Osteoblast (primary cell): ENCODE results near the gene TMEM61. TPM values are rescaled to one million over a fixed set of nuclear protein-coding genes. Genes with fewer than 3 reads are reported as not detected.

Source experiments
- DNase-seq: peaks from one replicate; pipeline ENCODE4 v3.0.0; 2011; ENCODE audit warnings: low spot score, mixed read lengths; ENCODE audit not compliant: insufficient read length; ENCODE audit errors: missing footprints
- H2AFZ ChIP-seq: 2 replicates; pipeline ENCODE4 v1.6.0; 2011; ENCODE audit warnings: mild to moderate bottlenecking, low read length
- H3K27ac ChIP-seq: 2 replicates; pipeline ENCODE4 v1.5.1; 2011; ENCODE audit warnings: mild to moderate bottlenecking, low read depth, low read length, moderate library complexity
- H3K27me3 ChIP-seq: 2 replicates; pipeline ENCODE4 v1.6.0; 2012; ENCODE audit warnings: mild to moderate bottlenecking, control low read depth, inconsistent platforms, low read length, moderate library complexity; ENCODE audit not compliant: insufficient read depth
- H3K36me3 ChIP-seq: 2 replicates; pipeline ENCODE4 v1.5.1; 2011; ENCODE audit warnings: mild to moderate bottlenecking, low read length, control low read depth, moderate library complexity; ENCODE audit not compliant: insufficient read depth
- H3K4me1 ChIP-seq: 2 replicates; pipeline ENCODE4 v1.5.1; 2011; ENCODE audit warnings: mild to moderate bottlenecking, low read length, control low read depth, moderate library complexity; ENCODE audit not compliant: insufficient read depth
- H3K4me2 ChIP-seq: 2 replicates; pipeline ENCODE4 v1.6.0; 2011; ENCODE audit warnings: mild to moderate bottlenecking, low read length; ENCODE audit not compliant: insufficient read depth
- H3K4me3 ChIP-seq: fragments of 200-600 bp; sonication (generic); 3 replicates; pipeline ENCODE4 v1.5.1; 2012; ENCODE audit warnings: mild to moderate bottlenecking, low read length, inconsistent platforms; ENCODE audit not compliant: insufficient read depth
- H3K79me2 ChIP-seq: 2 replicates; pipeline ENCODE4 v1.6.0; 2012; ENCODE audit warnings: mild to moderate bottlenecking, low read length, control low read depth, inconsistent platforms; ENCODE audit not compliant: insufficient read depth
- H3K9me3 ChIP-seq: 2 replicates; pipeline ENCODE4 v1.5.1; 2011; ENCODE audit warnings: low read depth, low read length, control low read depth
- H4K20me1 ChIP-seq: 2 replicates; pipeline ENCODE4 v1.6.0; 2012; ENCODE audit warnings: mild to moderate bottlenecking, low read length, control low read depth; ENCODE audit not compliant: insufficient read depth
- total RNA-seq: library from RNA; depleted of rRNA; stranded (reverse); fragments of >200 nt; gene quantifications from 2 replicates; pipeline ENCODE4 v1.2.3, GENCODE V29; 2012
- TF ChIP-seq, protein P1 (sequence below): IDR thresholded peaks from 2 replicates; pipeline ENCODE4 v1.5.1; 2011; ENCODE audit warnings: mild to moderate bottlenecking, low read depth, low read length, moderate library complexity; ENCODE audit errors: extremely low read depth

TMEM61 gene
- total RNA-seq, 1 donor: not detected

DNA sequence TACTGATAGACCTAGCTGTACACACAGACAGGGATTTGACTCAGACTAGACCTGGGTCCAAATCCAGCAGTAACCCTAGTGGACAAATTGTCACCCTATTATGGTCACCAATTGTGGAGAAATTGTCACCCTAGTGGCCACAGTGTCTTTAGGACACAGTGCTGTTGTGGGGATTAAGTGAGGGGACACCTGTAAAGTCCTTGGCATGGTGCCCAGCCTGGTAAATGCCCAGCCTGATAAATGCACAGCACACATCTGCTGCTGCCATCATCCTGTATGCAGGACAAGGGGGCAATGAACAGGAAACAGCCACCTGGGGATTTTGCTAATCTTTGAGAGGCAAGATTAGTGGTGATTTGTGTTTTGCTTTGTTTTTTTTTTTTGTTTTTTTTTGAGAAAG, 2.3 kb downstream of the TMEM61 start:
- H3K4me2 ChIP-seq: no peak overlapping the region
- DNase-seq: peak; percentile 69
- no peaks in the 10 kb centered on the region for H3K9me3 ChIP-seq
- H4K20me1 ChIP-seq: no peaks in the 10 kb centered on the region
- H3K79me2 ChIP-seq: no peaks in the 10 kb centered on the region
- TF ChIP-seq, protein P1, sequence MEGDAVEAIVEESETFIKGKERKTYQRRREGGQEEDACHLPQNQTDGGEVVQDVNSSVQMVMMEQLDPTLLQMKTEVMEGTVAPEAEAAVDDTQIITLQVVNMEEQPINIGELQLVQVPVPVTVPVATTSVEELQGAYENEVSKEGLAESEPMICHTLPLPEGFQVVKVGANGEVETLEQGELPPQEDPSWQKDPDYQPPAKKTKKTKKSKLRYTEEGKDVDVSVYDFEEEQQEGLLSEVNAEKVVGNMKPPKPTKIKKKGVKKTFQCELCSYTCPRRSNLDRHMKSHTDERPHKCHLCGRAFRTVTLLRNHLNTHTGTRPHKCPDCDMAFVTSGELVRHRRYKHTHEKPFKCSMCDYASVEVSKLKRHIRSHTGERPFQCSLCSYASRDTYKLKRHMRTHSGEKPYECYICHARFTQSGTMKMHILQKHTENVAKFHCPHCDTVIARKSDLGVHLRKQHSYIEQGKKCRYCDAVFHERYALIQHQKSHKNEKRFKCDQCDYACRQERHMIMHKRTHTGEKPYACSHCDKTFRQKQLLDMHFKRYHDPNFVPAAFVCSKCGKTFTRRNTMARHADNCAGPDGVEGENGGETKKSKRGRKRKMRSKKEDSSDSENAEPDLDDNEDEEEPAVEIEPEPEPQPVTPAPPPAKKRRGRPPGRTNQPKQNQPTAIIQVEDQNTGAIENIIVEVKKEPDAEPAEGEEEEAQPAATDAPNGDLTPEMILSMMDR: no peak
- H3K27ac ChIP-seq: no peak overlapping the region
- H3K4me3 ChIP-seq: no peak overlapping the region
- peaks cover 3% of the 10 kb centered on the region for H3K4me1 ChIP-seq
- no peak overlapping the region for H2AFZ ChIP-seq
- H3K36me3 ChIP-seq: no peaks in the 10 kb centered on the region
- peaks cover 62% of the 10 kb centered on the region for H3K27me3 ChIP-seq

DNA sequence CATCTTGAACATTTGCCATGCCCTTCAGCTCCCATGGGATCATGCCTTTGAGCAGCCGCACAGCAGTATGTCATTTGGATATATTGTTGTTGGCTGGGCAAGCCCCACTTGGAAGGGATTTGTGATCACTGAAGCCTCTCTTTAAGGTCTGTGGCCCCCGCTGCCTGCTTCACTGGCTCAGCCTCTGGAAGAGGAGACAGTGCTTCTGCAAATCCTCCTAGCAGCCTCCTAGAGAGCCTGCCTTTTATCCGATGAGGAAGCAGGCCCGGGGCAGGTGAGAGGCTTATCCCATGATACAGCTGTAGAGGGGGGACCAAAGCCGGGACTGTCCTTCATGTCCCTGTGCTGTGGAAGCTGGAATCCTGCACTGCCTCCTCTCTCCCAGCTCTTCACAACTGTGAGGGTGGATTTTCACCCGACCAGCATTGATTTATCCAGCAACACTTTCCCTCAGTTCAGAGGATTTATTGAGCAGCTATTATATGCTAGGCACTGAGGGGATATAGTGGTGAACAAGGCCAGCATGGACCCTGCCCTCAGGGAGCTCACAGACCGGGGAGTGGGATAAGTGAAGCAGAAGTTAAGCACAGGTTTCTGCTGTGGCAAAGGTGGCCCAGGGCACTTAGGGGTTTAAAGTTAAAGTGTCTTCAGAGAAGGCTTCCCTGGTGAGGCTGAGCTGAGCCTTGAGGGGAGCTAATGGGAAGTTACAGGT, 3.9 kb downstream of the TMEM61 start:
- H3K27ac ChIP-seq: no peak overlapping the region
- H3K27me3 ChIP-seq: peaks cover 49% of the 10 kb centered on the region
- H3K4me2 ChIP-seq: no peak overlapping the region
- H3K79me2 ChIP-seq: no peaks in the 10 kb centered on the region
- no peaks in the 10 kb centered on the region for H3K9me3 ChIP-seq
- H4K20me1 ChIP-seq: no peaks in the 10 kb centered on the region
- H3K36me3 ChIP-seq: no peaks in the 10 kb centered on the region
- TF ChIP-seq, protein P1: no peak
- peaks cover 3% of the 10 kb centered on the region for H3K4me1 ChIP-seq
- H3K4me3 ChIP-seq: no peak overlapping the region
- no peak for DNase-seq
- H2AFZ ChIP-seq: no peak overlapping the region

DNA sequence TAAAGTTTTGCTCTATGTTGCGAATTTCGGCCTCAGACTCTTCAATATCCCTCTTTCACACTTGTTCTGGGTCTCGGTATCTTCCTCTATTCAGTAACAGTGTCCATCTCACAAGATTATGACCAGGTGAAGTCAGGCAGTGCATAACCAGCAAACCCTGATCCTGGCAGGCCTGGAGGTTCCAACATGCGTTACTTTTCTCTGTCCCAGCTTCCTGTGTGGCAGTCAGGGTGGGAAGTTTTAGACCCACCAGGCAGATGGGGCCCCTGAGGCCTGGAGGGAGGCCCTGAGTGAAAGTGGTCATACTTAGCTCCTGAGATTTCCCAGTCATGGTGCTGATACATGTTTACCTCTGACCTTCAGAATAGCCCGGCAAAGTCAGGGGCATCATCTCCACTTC, 5.1 kb downstream of the TMEM61 start:
- Histone ChIP-seq H4K20me1 (no peaks in the 10 kb centered on the region), H2AFZ (no peak overlapping the region), H3K27ac (no peak overlapping the region), H3K9me3 (no peaks in the 10 kb centered on the region), H3K4me1 (no peaks in the 10 kb centered on the region), H3K27me3 (peaks cover 36% of the 10 kb centered on the region), H3K4me3 (no peak overlapping the region), H3K4me2 (no peak overlapping the region), H3K79me2 (no peaks in the 10 kb centered on the region), H3K36me3 (no peaks in the 10 kb centered on the region)
- TF ChIP-seq, protein P1: no peak
- DNase-seq: no peak

DNA sequence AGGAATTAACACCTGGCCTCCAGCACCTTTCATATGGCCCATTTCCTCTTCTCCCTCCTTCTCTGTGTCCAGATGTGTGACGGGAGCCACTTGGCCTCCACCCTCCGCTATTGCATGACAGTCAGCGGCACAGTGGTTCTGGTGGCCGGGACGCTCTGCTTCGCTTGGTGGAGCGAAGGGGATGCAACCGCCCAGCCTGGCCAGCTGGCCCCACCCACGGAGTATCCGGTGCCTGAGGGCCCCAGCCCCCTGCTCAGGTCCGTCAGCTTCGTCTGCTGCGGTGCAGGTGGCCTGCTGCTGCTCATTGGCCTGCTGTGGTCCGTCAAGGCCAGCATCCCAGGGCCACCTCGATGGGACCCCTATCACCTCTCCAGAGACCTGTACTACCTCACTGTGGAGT, 5.6 kb downstream of the TMEM61 start:
- Histone ChIP-seq H3K27me3 (peaks cover 31% of the 10 kb centered on the region), H4K20me1 (no peaks in the 10 kb centered on the region), H3K4me3 (no peak overlapping the region), H3K4me1 (no peaks in the 10 kb centered on the region), H3K36me3 (no peaks in the 10 kb centered on the region), H3K4me2 (no peak overlapping the region), H3K9me3 (no peaks in the 10 kb centered on the region), H2AFZ (no peak overlapping the region), H3K27ac (no peak overlapping the region), H3K79me2 (no peaks in the 10 kb centered on the region)
- TF ChIP-seq, protein P1: no peak
- DNase-seq: peak; percentile 15
